Head of caudate nucleus (tissue), 42 donors: ENCODE measurements around the gene NAT16.
A peak's percentile ranks its signal among the peaks of the same experiment; 100 is the strongest.
"Not testable (repeated sequence)": the region's sequence is repeated elsewhere in the genome, so short reads cannot be mapped to it uniquely, and the experiment has no call there.

Source experiments
- DNase-seq, 42 donors: peaks; one replicate each; pipeline versions ENCODE4 v3.0.0 to v3.0.0-alpha.2; 2020 to 2021; ENCODE audit warnings: mixed read lengths in 7 of 42
- intact Hi-C: fragments of 100-400 bp; cut with DNase I; formaldehyde crosslinking; loops from one replicate; pipeline ENCODE4 v1.15.0; 2022

NAT16 gene

GRCh38 chr7:101138213-101138870, 41.8 kb downstream of the NAT16 start:
- DNase-seq = peak; percentile 46 to 91 (median 77)
- intact Hi-C loops = loop anchor here (10.0 kb wide), 1 partner anchor 244 kb away; the partner anchor contains the start of gene ACHE

DNA sequence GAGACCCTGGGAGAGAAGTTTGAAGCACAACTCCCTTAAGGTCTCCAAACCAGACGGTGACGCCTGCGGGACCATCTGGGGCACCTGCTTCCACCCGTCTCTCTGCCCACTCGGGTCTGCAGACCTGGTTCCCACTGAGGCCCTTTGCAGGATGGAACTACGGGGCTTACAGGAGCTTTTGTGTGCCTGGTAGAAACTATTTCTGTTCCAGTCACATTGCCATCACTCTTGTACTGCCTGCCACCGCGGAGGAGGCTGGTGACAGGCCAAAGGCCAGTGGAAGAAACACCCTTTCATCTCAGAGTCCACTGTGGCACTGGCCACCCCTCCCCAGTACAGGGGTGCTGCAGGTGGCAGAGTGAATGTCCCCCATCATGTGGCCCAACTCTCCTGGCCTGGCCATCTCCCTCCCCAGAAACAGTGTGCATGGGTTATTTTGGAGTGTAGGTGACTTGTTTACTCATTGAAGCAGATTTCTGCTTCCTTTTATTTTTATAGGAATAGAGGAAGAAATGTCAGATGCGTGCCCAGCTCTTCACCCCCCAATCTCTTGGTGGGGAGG, 42.4 kb downstream of the NAT16 start:
- intact Hi-C loops = loop anchor here (10.0 kb wide), 1 partner anchor 243 kb away; the partner anchor contains the start of gene ACHE
- DNase-seq = no peak

DNA sequence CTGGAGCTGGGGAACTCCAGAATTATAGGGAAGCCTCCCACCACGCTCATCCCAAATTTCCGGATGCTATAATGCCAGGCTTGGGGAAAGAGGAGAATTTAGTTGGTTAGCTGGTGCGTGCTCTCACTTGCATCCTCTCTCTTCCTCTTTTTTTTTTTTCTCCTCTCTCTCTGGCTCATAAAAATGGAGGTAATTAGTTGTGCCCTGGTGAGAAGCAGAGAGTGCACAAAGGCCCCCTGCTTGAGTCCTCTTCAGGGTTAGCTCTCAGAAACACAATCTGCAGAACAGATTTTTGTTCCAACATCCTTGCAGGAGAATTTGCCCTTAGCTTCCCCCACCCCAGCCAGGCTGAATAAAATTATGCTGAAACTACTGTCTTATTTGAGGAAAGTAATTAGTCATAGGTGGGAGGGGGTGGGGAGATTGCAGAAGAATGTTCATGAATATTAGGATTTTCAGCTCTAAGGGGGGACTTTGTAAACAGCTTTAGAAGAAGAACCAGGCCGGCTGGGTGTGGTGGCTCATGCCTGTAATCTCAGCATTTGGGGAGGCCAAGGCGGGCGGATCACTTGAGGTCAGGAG, 45.6 kb downstream of the NAT16 start:
- peak in 17 of 42 donors; percentile 26 to 72 (median 49) for DNase-seq
- intact Hi-C loops = loop anchor here (10.0 kb wide), 1 partner anchor 240 kb away; the partner anchor contains the start of gene ACHE

GRCh38 chr7:101133621-101134398, 46.3 kb downstream of the NAT16 start:
- intact Hi-C loops = loop anchor here (10.0 kb wide), 1 partner anchor 239 kb away; the partner anchor contains the start of gene ACHE
- DNase-seq = peak in 1 of 42 donors; percentile 30

- DNase-seq = not testable (repeated sequence)
- intact Hi-C loops = loop anchor here (10.0 kb wide), 1 partner anchor 238 kb away; the partner anchor contains the start of gene ACHE
Measured at GRCh38 chr7:101132626-101133600, 47.2 kb downstream of the NAT16 start.

GRCh38 chr7:101129603-101130117, 50.4 kb downstream of the NAT16 start:
- intact Hi-C loops = loop anchor here (10.0 kb wide), 1 partner anchor 235 kb away; the partner anchor contains the start of gene ACHE
- DNase-seq = no peak

GRCh38 chr7:101128040-101128834, 51.9 kb downstream of the NAT16 start:
- intact Hi-C loops = no loop called here
- no peak for DNase-seq

- DNase-seq = no peak
- intact Hi-C loops = no loop called here
Measured at GRCh38 chr7:101127460-101128039, 52.5 kb downstream of the NAT16 start.

- intact Hi-C loops = no loop called here
- peak in 27 of 42 donors; percentile 5 to 70 (median 29) for DNase-seq
Measured at GRCh38 chr7:101126651-101127459, 53.2 kb downstream of the NAT16 start, which contains the start of gene SERPINE1. Gene SERPINE1, plus strand, starts transcription at chr7:101127104. Its CDS starts 1,290 bp downstream, at chr7:101128394.

DNA sequence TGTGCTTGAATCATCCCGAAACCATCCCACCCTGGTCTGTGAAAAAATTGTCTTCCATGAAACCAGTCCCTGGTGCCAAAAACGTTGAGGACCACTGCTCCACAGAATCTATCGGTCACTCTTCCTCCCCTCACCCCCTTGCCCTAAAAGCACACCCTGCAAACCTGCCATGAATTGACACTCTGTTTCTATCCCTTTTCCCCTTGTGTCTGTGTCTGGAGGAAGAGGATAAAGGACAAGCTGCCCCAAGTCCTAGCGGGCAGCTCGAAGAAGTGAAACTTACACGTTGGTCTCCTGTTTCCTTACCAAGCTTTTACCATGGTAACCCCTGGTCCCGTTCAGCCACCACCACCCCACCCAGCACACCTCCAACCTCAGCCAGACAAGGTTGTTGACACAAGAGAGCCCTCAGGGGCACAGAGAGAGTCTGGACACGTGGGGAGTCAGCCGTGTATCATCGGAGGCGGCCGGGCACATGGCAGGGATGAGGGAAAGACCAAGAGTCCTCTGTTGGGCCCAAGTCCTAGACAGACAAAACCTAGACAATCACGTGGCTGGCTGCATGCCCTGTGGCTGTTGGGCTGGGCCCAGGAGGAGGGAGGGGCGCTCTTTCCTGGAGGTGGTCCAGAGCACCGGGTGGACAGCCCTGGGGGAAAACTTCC, 54.0 kb downstream of the NAT16 start:
- peak in 19 of 42 donors; percentile 8 to 64 (median 32) for DNase-seq
- intact Hi-C loops = no loop called here

- intact Hi-C loops = no loop called here
- no peak for DNase-seq
Measured at GRCh38 chr7:101124376-101125056, 55.6 kb downstream of the NAT16 start.

DNA sequence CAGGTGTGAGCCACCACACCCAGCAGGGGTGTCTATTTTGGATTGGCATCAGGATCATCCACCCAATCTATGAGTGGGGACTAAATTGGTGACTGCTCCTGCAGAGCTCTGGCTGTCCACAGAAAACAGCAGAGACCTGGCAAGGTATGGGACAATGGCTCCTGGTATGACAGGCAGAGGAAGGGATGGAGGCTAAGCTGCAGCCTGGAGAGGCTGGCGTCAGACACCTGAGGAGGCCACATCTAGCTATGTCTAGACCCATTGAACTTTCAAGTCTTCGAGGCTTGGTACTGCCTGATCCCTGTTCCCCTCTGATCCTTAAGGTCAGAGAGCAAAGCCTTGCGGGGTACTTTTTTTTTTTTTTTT, 56.4 kb downstream of the NAT16 start:
- intact Hi-C loops = no loop called here
- DNase-seq = no peak

- DNase-seq = no peak
- intact Hi-C loops = no loop called here
Measured at GRCh38 chr7:101122933-101123702, 57.0 kb downstream of the NAT16 start.
